Keratinocyte (primary cell): ENCODE measurements around the gene RBM26. TPM values are rescaled to one million over a fixed set of nuclear protein-coding genes. Genes with fewer than 3 reads are reported as not detected.

Source experiments
- DNase-seq: peaks from one replicate; pipeline ENCODE4 v3.0.0-alpha.2; 2011; ENCODE audit warnings: low read depth, missing footprints, low spot score
- FAIRE-seq: peaks from 2 replicates; lab custom pipeline; 2011; peaks lifted over from hg19 to GRCh38; lab: Jason Lieb, UNC
- H2AFZ ChIP-seq: 2 replicates; pipeline ENCODE4 v1.6.0; 2012; ENCODE audit warnings: low read length, control low read depth, inconsistent platforms; ENCODE audit not compliant: control insufficient read depth
- H3K27ac ChIP-seq: 2 replicates; pipeline ENCODE4 v1.5.1; 2011; ENCODE audit warnings: low read length; ENCODE audit not compliant: control insufficient read depth, insufficient read depth
- H3K27me3 ChIP-seq: 3 replicates; pipeline ENCODE4 v1.6.0; 2011; ENCODE audit warnings: low read length; ENCODE audit not compliant: control insufficient read depth, insufficient read depth; ENCODE audit errors: extremely low read depth
- H3K36me3 ChIP-seq, 2 experiments: 2 replicates in 1 of 2; 3 replicates in 1 of 2; pipeline ENCODE4 v1.5.1; 2011; ENCODE audit warnings: low read length in 2 of 2, mild to moderate bottlenecking in 1 of 2; ENCODE audit not compliant: control insufficient read depth in 2 of 2, insufficient read depth in 2 of 2; ENCODE audit errors: extremely low read depth in 1 of 2
- H3K4me1 ChIP-seq: 3 replicates; pipeline ENCODE4 v1.5.1; 2011; ENCODE audit warnings: low read length; ENCODE audit not compliant: control insufficient read depth, insufficient read depth; ENCODE audit errors: extremely low read depth
- H3K4me2 ChIP-seq: 3 replicates; pipeline ENCODE4 v1.6.0; 2011; ENCODE audit warnings: low read depth, low read length; ENCODE audit not compliant: control insufficient read depth, insufficient read depth; ENCODE audit errors: extremely low read depth
- H3K4me3 ChIP-seq, 3 experiments: fragments of 200-600 bp in 1 of 3; sonication (generic) in 1 of 3; 2 replicates in 2 of 3; 3 replicates in 1 of 3; pipeline ENCODE4 v1.5.1; 2011 to 2016; ENCODE audit warnings: low read length in 3 of 3, mild to moderate bottlenecking in 3 of 3, control low read depth in 2 of 3, inconsistent platforms in 1 of 3, low read depth in 1 of 3, mixed read lengths in 1 of 3, mixed run types in 1 of 3, moderate library complexity in 1 of 3; ENCODE audit not compliant: control insufficient read depth in 2 of 3, insufficient read depth in 2 of 3; ENCODE audit errors: extremely low read depth in 1 of 3
- H3K79me2 ChIP-seq: 2 replicates; pipeline ENCODE4 v1.6.0; 2012; ENCODE audit warnings: low read length; ENCODE audit not compliant: control insufficient read depth, insufficient read depth
- H3K9ac ChIP-seq: 3 replicates; pipeline ENCODE4 v1.6.0; 2011; ENCODE audit warnings: low read length; ENCODE audit not compliant: control insufficient read depth, insufficient read depth; ENCODE audit errors: extremely low read depth
- H3K9me1 ChIP-seq: 3 replicates; pipeline ENCODE4 v1.6.0; 2011; ENCODE audit warnings: low read length; ENCODE audit not compliant: control insufficient read depth, insufficient read depth; ENCODE audit errors: extremely low read depth
- H3K9me3 ChIP-seq: 2 replicates; pipeline ENCODE4 v1.5.1; 2012; ENCODE audit warnings: low read depth, low read length; ENCODE audit not compliant: control insufficient read depth
- H4K20me1 ChIP-seq: 3 replicates; pipeline ENCODE4 v1.6.0; 2011; ENCODE audit warnings: low read length; ENCODE audit not compliant: control insufficient read depth, insufficient read depth; ENCODE audit errors: extremely low read depth
- CTCF ChIP-seq, 3 experiments: IDR thresholded peaks in 1 of 3; conservative IDR thresholded peaks in 1 of 3; optimal IDR thresholded peaks in 1 of 3; 2 replicates in 2 of 3; 3 replicates in 1 of 3; pipeline versions ENCODE3 to v1.5.1; 2011; ENCODE audit warnings: low read length in 3 of 3, mild to moderate bottlenecking in 3 of 3, moderate library complexity in 2 of 3, control low read depth in 1 of 3, inconsistent platforms in 1 of 3; ENCODE audit not compliant: insufficient read depth in 2 of 3; ENCODE audit errors: extremely low read depth in 1 of 3
- EZH2 ChIP-seq: IDR thresholded peaks from one replicate; pipeline ENCODE4 v1.6.1; 2012; ENCODE audit warnings: inconsistent platforms, mild to moderate bottlenecking, low read length, moderate library complexity
- dilution Hi-C: fragments of 300-500 bp; cut with MboI; formaldehyde crosslinking; loops from one replicate; pipeline ENCODE4 v1.7.0; 2020; ENCODE audit warnings: low sequenced_read_pairs; ENCODE audit not compliant: extremely low pct_ligation_motif_present
- polyA plus RNA-seq, 5 experiments: library from polyadenylated mRNA; depleted of rRNA in 3 of 5; stranded (reverse) in 3 of 5; stranded (forward) in 1 of 5; unstranded in 1 of 5; fragments of >200 nt; gene quantifications; 1 replicate in 1 of 5; 2 replicates in 3 of 5; 3 replicates in 1 of 5; pipeline versions ENCODE4 v1.2.1 to v1.2.3, GENCODE V29; 2011 to 2012; ENCODE audit warnings: missing spikeins in 2 of 5, low read depth in 1 of 5, low replicate concordance in 1 of 5

The RBM26 gene
- polyA plus RNA-seq, 1 donor (not counting 4 experiments of a cell fraction or from before 2014, with no cell fraction given), result 28.4 TPM

GRCh38 chr13:79439275-79439674, 33.2 kb upstream of the RBM26 start:
- dilution Hi-C loops, result no loop called here
- Histone ChIP-seq H3K27me3 (no peaks in the 10 kb centered on the region), H3K4me3 (no peak overlapping the region), H3K79me2 (no peaks in the 10 kb centered on the region), H3K9me3 (no peaks in the 10 kb centered on the region), H3K4me1 (no peaks in the 10 kb centered on the region), H3K9me1 (no peaks in the 10 kb centered on the region), H4K20me1 (no peaks in the 10 kb centered on the region), H3K4me2 (no peak overlapping the region), H3K36me3 (no peaks in the 10 kb centered on the region), H3K9ac (no peak overlapping the region), H3K27ac (no peak overlapping the region), H2AFZ (no peak overlapping the region)
- no peak for DNase-seq
- no peak for FAIRE-seq
- no peak for TF ChIP-seq CTCF (optimal IDR thresholded peaks at IDR 0.05 in 1 of 3, IDR thresholded peaks at IDR 0.05 in 1 of 3, conservative IDR thresholded peaks at IDR 0.05 in 1 of 3; ENCODE audit: extremely low read depth in 1 of 3, insufficient read depth in 2 of 3, low read length in 3 of 3)

GRCh38 chr13:79435561-79435990, 29.5 kb upstream of the RBM26 start:
- no peaks in the 10 kb centered on the region for H3K9me3 ChIP-seq
- no peak overlapping the region for H3K27ac ChIP-seq
- no peaks in the 10 kb centered on the region for H3K9me1 ChIP-seq
- H3K36me3 ChIP-seq, result no peaks in the 10 kb centered on the region
- no peaks in the 10 kb centered on the region for H3K4me1 ChIP-seq
- H3K4me2 ChIP-seq, result no peak overlapping the region
- no peak overlapping the region for H3K4me3 ChIP-seq
- H3K9ac ChIP-seq, result no peak overlapping the region
- H4K20me1 ChIP-seq, result no peaks in the 10 kb centered on the region
- no peaks in the 10 kb centered on the region for H3K79me2 ChIP-seq
- FAIRE-seq, result no peak
- no peak overlapping the region for H2AFZ ChIP-seq
- dilution Hi-C loops, result no loop called here
- no peak for TF ChIP-seq EZH2
- no peak for TF ChIP-seq CTCF (optimal IDR thresholded peaks at IDR 0.05 in 1 of 3, IDR thresholded peaks at IDR 0.05 in 1 of 3, conservative IDR thresholded peaks at IDR 0.05 in 1 of 3; ENCODE audit: extremely low read depth in 1 of 3, insufficient read depth in 2 of 3, low read length in 3 of 3)
- DNase-seq, result no peak
- H3K27me3 ChIP-seq, result no peaks in the 10 kb centered on the region
